ENCODE data around the gene TNFRSF1B.

TNFRSF1B gene

GRCh38 chr1:12166834-12167492, at the start of gene TNFRSF1B:
Gene TNFRSF1B (plus strand): TSS chr1:12166991. CDS start chr1:12167092, 101 bp downstream.
- DNase-seq: peak; percentile 76 to 81

- DNase-seq: no peak
These were observed 45.4 kb upstream of the TNFRSF1B start for GRCh38 chr1:12121212-12122003.

- DNase-seq: no peak
These were observed 43.6 kb upstream of the TNFRSF1B start for GRCh38 chr1:12123172-12123571.

- DNase-seq: peak; percentile 81 to 87
These were observed 41.9 kb upstream of the TNFRSF1B start for GRCh38 chr1:12124693-12125421.

- no peak for DNase-seq
These were observed 41.1 kb upstream of the TNFRSF1B start for GRCh38 chr1:12125422-12126355.

- no peak for DNase-seq
These were observed 40.0 kb upstream of the TNFRSF1B start for GRCh38 chr1:12126781-12127180.

- DNase-seq: peak; percentile 38 to 54
These were observed 39.5 kb upstream of the TNFRSF1B start for GRCh38 chr1:12127206-12127810.

- no peak for DNase-seq
These were observed 38.7 kb upstream of the TNFRSF1B start for GRCh38 chr1:12128120-12128519.

GRCh38 chr1:12129624-12130023, 37.2 kb upstream of the TNFRSF1B start:
- DNase-seq: no peak

- no peak for DNase-seq
These were observed 36.2 kb upstream of the TNFRSF1B start for GRCh38 chr1:12130466-12131130.

- DNase-seq: no peak
These were observed 34.7 kb upstream of the TNFRSF1B start for GRCh38 chr1:12132078-12132477.

GRCh38 chr1:12134716-12135115, 32.1 kb upstream of the TNFRSF1B start:
- DNase-seq: no peak

GRCh38 chr1:12135612-12136011, 31.2 kb upstream of the TNFRSF1B start:
- no peak for DNase-seq

- no peak for DNase-seq
These were observed 29.7 kb upstream of the TNFRSF1B start for GRCh38 chr1:12136916-12137610.

GRCh38 chr1:12138196-12139168, 28.3 kb upstream of the TNFRSF1B start:
- no peak for DNase-seq

GRCh38 chr1:12140016-12140415, 26.8 kb upstream of the TNFRSF1B start:
- no peak for DNase-seq

- no peak for DNase-seq
These were observed 26.2 kb upstream of the TNFRSF1B start for GRCh38 chr1:12140515-12141162.

- DNase-seq: no peak
These were observed 25.5 kb upstream of the TNFRSF1B start for GRCh38 chr1:12141163-12141850.
